ENCODE results near the gene FER.
"Not testable (repeated sequence)": the region's sequence is repeated elsewhere in the genome, so short reads cannot be mapped to it uniquely, and the experiment has no call there.

FER gene

GRCh38 chr5:108773330-108773729 is 25.6 kb downstream of the FER start:
- no peak for TF ChIP-seq CTCF (conservative IDR thresholded peaks at IDR 0.05; ENCODE audit: control insufficient read depth, insufficient read depth, low read depth, low read length)
- no peak overlapping the region for H3K4me3 ChIP-seq (ENCODE audit: control insufficient read depth, low read depth, low read length)
- DNase-seq (ENCODE audit: low read depth), result no peak

- H3K4me3 ChIP-seq (ENCODE audit: control insufficient read depth, low read depth, low read length); DNase-seq (ENCODE audit: low read depth): not testable (repeated sequence)
Measured at GRCh38 chr5:108774079-108774478, 26.4 kb downstream of the FER start.

GRCh38 chr5:108777582-108777981 is 29.9 kb downstream of the FER start:
- DNase-seq (ENCODE audit: low read depth); H3K4me3 ChIP-seq (ENCODE audit: control insufficient read depth, low read depth, low read length): not testable (repeated sequence)

GRCh38 chr5:108784577-108784976 is 36.9 kb downstream of the FER start:
- not testable (repeated sequence) for H3K4me3 ChIP-seq (ENCODE audit: control insufficient read depth, low read depth, low read length); DNase-seq (ENCODE audit: low read depth)

GRCh38 chr5:108786806-108787483 is 39.2 kb downstream of the FER start:
- TF ChIP-seq CTCF (conservative IDR thresholded peaks at IDR 0.05; ENCODE audit: control insufficient read depth, insufficient read depth, low read depth, low read length), result no peak
- DNase-seq (ENCODE audit: low read depth), result no peak
- H3K4me3 ChIP-seq (ENCODE audit: control insufficient read depth, low read depth, low read length), result no peak overlapping the region

GRCh38 chr5:108788142-108788541 is 40.4 kb downstream of the FER start:
- H3K4me3 ChIP-seq (ENCODE audit: control insufficient read depth, low read depth, low read length), result no peak overlapping the region
- no peak for DNase-seq (ENCODE audit: low read depth)
- no peak for TF ChIP-seq CTCF (conservative IDR thresholded peaks at IDR 0.05; ENCODE audit: control insufficient read depth, insufficient read depth, low read depth, low read length)

GRCh38 chr5:108793207-108793606 is 45.5 kb downstream of the FER start:
- TF ChIP-seq CTCF (conservative IDR thresholded peaks at IDR 0.05; ENCODE audit: control insufficient read depth, insufficient read depth, low read depth, low read length), result no peak

GRCh38 chr5:108794349-108794748 is 46.7 kb downstream of the FER start:
- not testable (repeated sequence) for DNase-seq (ENCODE audit: low read depth); H3K4me3 ChIP-seq (ENCODE audit: control insufficient read depth, low read depth, low read length)

More at GRCh38 chr5:108793207-108793606, 45.5 kb downstream of the FER start:
- no peak for DNase-seq (ENCODE audit: low read depth)
- no peak overlapping the region for H3K4me3 ChIP-seq (ENCODE audit: control insufficient read depth, low read depth, low read length)

- no peak for TF ChIP-seq CTCF (conservative IDR thresholded peaks at IDR 0.05; ENCODE audit: control insufficient read depth, insufficient read depth, low read depth, low read length)
- no peak overlapping the region for H3K4me3 ChIP-seq (ENCODE audit: control insufficient read depth, low read depth, low read length)
- no peak for DNase-seq (ENCODE audit: low read depth)
Measured at GRCh38 chr5:108797396-108797795, 49.7 kb downstream of the FER start.
